AG10803 (cell line): Measurements from ENCODE around the gene PKD1.

Experiments used
- DNase-seq: peaks from one replicate; pipeline ENCODE4 v3.0.0; 2010; ENCODE audit warnings: low read depth
- H3K4me3 ChIP-seq: 2 replicates; pipeline ENCODE4 v1.5.1; 2011; ENCODE audit warnings: mild to moderate bottlenecking, low read length, control low read depth
- TF ChIP-seq, protein P1 (sequence below): conservative IDR thresholded peaks from 2 replicates; pipeline ENCODE4 v1.5.1; 2011; ENCODE audit warnings: mild to moderate bottlenecking, low read length, control low read depth, inconsistent platforms

PKD1 gene

GRCh38 chr16:2170080-2170479 lies 34.4 kb upstream of the PKD1 start:
- no peak for DNase-seq
- TF ChIP-seq, protein P1, sequence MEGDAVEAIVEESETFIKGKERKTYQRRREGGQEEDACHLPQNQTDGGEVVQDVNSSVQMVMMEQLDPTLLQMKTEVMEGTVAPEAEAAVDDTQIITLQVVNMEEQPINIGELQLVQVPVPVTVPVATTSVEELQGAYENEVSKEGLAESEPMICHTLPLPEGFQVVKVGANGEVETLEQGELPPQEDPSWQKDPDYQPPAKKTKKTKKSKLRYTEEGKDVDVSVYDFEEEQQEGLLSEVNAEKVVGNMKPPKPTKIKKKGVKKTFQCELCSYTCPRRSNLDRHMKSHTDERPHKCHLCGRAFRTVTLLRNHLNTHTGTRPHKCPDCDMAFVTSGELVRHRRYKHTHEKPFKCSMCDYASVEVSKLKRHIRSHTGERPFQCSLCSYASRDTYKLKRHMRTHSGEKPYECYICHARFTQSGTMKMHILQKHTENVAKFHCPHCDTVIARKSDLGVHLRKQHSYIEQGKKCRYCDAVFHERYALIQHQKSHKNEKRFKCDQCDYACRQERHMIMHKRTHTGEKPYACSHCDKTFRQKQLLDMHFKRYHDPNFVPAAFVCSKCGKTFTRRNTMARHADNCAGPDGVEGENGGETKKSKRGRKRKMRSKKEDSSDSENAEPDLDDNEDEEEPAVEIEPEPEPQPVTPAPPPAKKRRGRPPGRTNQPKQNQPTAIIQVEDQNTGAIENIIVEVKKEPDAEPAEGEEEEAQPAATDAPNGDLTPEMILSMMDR = no peak
- H3K4me3 ChIP-seq = no peak overlapping the region

GRCh38 chr16:2167068-2167638 lies 31.5 kb upstream of the PKD1 start:
- DNase-seq = no peak
- H3K4me3 ChIP-seq = no peak overlapping the region
- TF ChIP-seq, protein P1 = no peak

GRCh38 chr16:2166263-2167067 lies 30.8 kb upstream of the PKD1 start:
- TF ChIP-seq, protein P1 = no peak

GRCh38 chr16:2165861-2166260 lies 30.2 kb upstream of the PKD1 start:
- DNase-seq = no peak
- H3K4me3 ChIP-seq = no peak overlapping the region
- TF ChIP-seq, protein P1 = no peak

More at GRCh38 chr16:2166263-2167067, 30.8 kb upstream of the PKD1 start:
- H3K4me3 ChIP-seq = no peak overlapping the region
- DNase-seq = no peak

DNA sequence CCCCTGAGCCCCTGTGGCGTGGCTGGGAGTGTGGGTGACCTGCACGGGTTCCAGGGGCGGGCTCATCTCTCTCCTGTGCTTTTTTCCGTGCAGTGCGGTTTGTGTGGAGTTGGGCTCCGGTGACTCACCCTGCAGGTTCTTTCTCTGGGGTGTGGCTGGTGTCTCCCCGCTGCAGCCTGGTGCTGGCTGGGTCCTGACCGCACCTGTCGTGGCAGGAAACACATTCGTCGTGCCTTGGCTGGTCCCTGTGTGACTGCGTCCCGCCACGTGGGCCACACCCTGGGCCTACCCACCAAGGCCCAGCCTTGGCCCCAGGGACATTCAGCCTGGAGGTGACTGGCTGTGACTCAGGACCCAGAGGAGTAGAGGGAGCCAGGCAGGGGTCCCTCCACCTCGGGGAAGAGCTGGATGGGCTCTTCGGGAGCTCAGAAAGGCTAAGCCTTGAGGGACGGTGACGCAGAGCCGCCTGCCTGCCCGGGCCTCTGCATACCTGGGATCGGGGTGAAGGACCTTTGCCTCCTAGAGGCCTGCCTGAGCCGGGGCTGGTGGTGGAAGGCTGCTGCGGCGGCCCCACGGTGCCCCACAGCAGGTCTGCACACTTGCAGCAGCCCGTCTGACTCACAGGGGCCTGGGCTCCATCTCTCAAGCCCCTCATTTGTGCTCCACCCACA lies 27.6 kb upstream of the PKD1 start:
- TF ChIP-seq, protein P1 = no peak
- no peak overlapping the region for H3K4me3 ChIP-seq
- DNase-seq = no peak

- TF ChIP-seq, protein P1 = no peak
- H3K4me3 ChIP-seq = no peak overlapping the region
- DNase-seq = no peak
These were observed 27.0 kb upstream of the PKD1 start for GRCh38 chr16:2162676-2163118.
